Activated naive CD4-positive, alpha-beta T cell (primary cell): Measurements from ENCODE around the gene KATNIP.
"Not testable (repeated sequence)": the region's sequence is repeated elsewhere in the genome, so short reads cannot be mapped to it uniquely, and the experiment has no call there.

Experiments used
- DNase-seq, 4 experiments: peaks; one replicate each; lab custom pipeline; 2025; lab: John Stamatoyannopoulos, UW

The KATNIP gene

DNA sequence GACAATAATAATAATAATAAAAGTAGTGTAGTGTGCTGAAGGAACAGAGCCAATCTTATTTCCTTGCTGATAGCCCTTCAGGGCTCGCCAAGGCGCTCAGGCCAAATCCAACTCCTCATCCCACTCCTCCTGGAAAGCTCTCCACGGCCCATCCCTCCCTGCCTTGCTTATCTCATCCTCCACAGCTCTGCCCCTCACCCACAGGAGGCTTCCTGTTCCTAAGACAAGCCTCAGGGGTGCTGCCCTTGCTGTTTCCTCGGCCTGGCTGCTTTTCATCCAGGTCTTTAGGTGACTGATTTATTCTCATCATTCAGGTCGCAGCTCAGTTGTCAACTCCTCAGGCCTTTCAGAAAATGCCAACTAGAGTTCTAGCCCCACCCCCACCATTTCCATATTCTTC lies 11.4 kb upstream of the KATNIP start:
- DNase-seq, result no peak

DNA sequence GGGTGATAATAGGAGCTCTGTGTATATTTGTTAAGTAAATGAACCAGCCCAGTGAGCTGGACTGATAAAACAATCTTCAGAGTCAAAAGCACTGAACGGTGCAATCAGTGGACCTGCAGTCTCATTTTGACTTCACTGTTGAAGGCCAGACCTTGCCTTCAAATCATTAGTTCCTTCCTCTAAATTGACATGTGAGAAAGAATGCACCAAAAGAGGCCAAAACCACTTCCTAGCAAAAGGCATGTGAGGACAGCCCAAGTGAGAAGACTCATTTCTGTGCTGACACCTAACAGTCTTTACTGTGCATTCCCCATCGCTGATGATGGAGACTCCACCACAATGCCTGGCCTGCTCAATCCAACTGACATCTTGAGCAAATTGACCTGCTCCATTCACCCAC lies 10.8 kb upstream of the KATNIP start:
- no peak for DNase-seq

- DNase-seq, result no peak
Measured at GRCh38 chr16:27539636-27540035, 10.3 kb upstream of the KATNIP start.

DNA sequence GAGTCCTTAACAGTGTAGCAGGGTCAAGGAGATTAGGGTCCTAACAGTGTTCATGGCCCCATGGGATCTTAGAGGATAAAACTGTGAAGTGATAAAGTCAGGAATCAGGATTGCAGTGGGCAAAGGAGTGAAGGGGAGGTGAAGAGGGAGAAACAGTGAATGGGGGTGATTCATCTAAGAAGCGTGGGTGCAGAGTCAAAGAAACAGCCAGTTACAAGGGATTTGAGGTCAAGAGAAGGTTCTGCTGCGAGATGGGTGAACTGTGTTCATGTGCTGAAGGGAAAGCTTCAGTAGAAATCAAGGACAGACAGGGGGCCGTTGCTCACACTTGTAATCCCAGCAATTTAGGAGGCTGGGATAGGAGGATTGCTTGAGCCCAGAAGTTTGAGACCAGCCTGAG lies 6.1 kb upstream of the KATNIP start:
- no peak for DNase-seq

DNA sequence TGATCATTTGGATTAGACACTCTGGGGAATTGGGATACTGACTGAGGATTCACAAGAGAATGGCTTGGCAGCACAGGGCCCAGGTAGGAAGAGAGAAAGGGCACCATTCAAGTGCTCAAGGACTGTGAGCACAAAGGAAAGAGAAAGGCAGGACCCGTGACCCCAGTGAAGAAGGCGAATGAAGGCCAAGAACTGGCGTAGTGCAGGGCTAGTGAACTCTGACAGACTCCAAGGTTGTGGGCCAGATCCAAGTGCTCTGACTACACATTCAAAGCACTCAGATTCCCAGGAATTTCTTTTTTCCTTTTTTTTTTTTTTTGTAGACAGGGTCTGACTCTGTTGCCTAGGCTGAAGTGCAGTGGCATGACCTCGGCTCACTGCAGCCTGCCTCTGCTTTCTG lies 5.3 kb upstream of the KATNIP start:
- DNase-seq, result no peak

DNA sequence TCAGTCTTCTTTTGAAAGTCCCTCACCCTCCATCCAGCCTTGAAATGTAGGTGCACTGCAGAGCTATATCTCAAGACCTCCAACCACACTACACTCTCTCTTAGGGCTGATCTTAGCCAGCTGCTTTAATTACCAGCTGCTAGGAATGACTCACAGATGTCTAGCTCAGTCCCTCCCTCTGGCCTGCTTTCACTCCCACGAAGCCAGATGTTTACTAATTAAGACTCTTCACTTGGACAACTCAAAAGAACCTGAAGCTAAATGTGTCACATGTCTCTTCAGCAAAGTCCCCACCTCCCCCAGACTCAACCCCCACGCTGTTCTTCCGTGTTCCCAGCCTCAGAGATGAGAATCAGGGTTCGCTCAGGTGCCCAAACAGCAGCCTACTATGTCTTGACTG lies 2.8 kb upstream of the KATNIP start:
- DNase-seq, result no peak

GRCh38 chr16:27547851-27548250 lies 2.1 kb upstream of the KATNIP start:
- no peak for DNase-seq

DNA sequence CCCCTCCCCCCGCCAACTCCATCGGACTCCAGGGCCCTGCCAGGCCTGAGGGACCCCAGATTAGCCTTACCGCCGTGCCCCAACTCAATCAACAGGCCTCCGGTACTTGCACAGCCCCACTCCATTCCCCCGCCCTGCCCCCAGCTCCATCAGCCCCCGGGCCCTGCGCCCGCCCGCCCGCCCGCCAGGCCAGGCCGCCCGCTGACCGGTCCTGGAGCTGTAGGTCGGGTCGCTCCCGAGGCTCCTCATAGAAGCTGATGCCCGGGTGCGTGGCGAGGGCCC lies 539 bp upstream of the KATNIP start:
- DNase-seq, result no peak

- DNase-seq, result no peak
Measured at GRCh38 chr16:27550582-27550920, 607 bp downstream of the KATNIP start.

DNA sequence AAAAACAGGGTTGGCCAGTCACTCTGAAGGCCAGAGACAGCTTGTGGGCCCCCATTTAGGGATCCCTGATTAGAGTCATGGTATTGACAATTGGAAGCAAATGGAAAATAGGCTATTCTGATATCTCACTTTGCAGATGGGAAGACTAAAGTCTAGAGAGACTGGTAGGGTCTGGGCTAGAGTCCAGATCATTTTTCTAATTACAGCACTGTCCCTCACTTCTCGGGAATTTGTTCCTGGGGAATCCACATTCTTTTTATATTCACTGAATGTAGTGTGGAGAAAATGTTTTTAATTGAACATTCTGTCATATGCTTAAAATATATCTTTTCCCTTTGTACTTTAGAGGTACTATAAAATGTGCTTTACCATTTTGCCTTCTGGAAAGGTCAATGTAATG lies 1.1 kb downstream of the KATNIP start:
- no peak for DNase-seq

DNA sequence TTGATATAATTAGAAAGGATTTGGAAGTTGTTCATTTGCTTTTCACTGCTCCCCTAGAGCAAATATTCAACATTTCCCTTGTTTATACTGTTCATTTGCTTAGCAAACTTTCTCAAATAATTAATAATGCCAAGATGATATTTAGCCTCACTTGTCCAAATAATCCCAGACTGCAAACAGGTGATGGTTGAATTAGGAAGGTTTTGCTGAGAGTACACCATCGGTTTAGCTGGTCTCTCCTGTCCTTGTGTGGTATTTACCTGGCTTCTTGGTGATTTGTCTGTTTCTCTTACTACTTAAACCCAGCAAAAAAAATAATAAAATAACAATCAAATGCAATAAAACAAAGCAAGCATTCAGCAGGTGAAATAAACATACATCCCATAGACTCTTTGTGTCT lies 6.5 kb downstream of the KATNIP start:
- DNase-seq, result no peak

- DNase-seq, result no peak
Measured at GRCh38 chr16:27558434-27558833, 8.5 kb downstream of the KATNIP start.

GRCh38 chr16:27558932-27559331 lies 9.0 kb downstream of the KATNIP start:
- no peak for DNase-seq

DNA sequence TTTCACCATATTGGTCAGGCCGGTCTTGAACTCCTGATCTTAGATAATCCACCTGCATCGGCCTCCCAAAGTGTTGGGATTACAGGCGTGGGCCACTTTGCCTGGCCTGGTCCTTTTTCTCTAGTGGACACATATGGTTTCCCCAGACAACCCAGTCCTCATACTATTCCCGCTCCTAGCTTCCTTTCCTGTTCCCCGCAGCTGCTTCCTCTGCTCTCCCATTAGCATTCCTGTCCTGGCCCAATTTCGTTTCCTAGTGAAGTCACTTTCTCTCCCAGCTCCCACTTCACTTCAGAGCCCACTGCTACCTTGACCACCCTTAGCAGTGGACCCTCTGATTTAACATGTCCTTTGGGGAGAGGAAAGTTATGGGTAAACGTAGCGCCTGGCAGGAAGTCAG lies 11.3 kb downstream of the KATNIP start:
- no peak for DNase-seq

DNA sequence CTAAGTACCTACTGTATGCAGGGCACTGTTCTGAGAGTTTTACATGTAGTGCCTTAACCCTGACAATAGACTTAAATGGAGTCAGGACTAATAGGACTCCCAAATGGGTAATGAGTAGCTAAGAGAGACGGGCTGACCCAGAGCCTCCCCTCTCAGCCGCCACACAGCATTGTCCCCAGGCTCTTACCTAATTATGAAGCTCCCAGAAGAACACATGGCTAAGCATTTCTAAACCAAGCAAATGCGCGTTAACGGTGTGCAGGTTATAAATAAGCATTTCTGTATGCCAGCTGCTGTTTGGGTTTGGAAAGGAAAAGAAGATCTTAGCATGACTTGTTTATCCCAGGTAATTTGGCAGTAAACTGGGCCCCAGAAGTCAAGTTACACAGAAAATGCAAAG lies 14.3 kb downstream of the KATNIP start:
- DNase-seq, result no peak

DNA sequence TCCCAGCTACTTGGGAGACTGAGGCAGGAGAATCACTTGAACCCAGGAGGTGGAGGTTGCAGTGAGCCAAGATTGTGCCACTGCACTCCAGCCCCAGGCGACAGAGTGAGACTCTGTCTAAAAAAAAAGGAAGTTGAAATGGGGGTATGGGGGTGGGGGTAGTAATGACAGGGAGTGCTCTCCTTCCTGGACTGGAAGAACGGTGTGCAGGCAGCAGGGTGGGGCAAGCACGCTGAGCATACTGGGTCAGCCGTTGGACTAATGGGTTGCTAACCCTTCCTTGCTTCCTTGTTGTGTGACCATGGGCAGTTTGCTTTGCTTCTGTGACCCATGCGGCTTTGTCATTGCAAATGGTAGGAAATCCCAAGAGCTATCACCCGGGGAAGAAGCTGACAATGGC lies 16.5 kb downstream of the KATNIP start:
- DNase-seq, result no peak

- no peak for DNase-seq
Measured at GRCh38 chr16:27568077-27568476, 18.1 kb downstream of the KATNIP start.

- DNase-seq, result not testable (repeated sequence)
Measured at GRCh38 chr16:27570986-27571385, 21.0 kb downstream of the KATNIP start.

- no peak for DNase-seq
Measured at GRCh38 chr16:27571433-27572326, 21.7 kb downstream of the KATNIP start.

GRCh38 chr16:27572711-27573110 lies 22.8 kb downstream of the KATNIP start:
- DNase-seq, result no peak

DNA sequence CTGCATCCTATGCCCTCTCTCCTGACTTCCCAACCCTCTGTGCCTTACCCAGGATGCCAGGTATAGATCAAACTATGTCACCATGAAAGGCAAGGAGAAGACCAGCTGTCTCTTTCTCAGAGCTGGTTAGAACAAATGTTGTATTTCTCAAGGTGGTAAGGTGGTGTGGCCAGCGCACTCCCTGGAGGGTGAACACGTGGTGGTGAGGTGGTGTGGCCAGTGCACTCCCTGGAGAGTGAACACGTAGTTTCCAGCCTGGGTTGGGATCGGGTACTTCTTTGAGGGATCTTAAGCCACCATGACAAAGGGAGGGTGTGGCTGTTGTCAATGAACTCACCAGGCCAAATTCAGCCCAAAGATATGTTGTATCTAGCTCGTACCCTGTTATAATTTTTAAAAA lies 26.8 kb downstream of the KATNIP start:
- DNase-seq, result no peak

DNA sequence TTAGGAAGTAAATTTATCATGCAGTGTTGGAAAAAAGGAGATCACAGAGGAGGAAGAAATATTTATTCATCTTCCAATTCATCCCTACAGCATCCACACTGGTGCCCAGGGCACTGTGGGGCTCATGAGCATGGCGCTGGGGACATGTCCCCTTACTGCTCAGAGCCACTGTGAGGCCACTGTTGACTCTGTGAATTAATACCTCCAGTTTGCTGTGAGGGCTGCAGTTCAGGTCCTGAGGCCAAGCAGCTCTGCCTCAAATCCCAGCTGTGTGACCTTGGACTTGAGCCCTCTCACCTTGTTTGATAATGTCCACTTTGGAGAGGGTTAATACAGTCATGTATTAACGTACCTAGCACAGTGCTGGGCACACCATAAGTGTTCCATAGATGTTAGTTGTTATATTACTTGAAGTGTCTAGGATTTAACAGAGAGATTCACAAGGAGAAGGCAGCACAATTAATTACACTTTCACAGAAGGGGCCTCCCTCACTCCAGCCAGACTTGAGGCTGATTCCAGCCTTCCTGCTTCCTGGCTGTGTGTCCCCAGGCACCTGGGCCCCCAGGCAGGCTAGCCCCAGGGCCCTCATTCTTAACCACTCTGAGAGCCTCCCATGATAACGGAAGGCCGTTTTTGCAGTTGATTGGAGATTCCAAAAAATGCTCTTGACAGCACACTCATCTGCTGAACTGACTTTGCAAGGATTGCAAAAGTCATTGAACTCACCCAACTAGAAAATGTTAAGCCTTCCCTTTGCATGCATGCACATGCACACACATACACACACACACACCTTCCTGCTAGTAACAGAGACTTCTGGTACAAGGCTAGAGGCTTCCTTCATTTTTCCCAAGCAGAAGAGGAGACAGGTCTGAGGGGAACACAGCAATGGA lies 29.4 kb downstream of the KATNIP start:
- no peak for DNase-seq

DNA sequence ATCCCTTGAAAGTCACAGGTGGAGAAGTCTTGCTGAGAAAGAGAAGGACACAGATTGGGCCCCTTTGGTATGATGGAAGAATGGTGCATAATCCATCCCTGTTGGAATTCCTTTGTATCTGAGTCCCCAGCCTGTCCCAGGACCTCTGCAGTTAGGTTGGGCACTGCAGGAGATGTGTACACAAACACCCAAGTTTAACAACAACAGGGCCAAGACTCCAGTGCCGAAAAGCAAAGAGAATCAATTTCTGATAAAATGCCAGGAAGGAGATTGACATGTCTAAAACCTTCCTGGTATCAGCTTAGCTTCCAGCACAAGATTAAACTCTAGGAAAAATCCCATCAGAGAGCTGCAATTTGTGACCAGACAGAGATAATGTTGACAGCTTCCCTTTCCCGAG lies 32.9 kb downstream of the KATNIP start:
- DNase-seq, result no peak

DNA sequence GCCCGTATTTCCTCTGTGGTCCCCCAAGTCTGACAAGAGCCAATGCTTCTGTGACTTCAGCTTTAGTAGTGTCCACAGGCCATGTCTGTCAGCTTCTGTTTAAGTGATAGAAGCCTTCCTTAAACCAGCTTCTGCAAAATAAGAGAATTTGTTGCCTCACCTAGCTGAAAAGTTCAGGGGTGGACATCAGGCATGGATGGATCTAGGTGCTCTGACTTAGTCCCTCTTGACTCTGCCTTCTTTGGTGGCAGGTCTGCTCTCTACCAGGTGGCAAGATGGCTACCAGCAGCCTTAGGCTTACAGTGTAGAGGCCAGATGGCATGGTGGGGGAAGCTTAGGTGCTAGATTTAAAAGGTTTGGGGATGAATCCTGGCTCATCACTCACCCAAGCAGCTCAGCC lies 33.7 kb downstream of the KATNIP start:
- DNase-seq, result no peak
